Tibial nerve (tissue), 4 donors: Measurements from ENCODE around the gene NFILZ. TPM values are rescaled to one million over a fixed set of nuclear protein-coding genes. Genes with fewer than 3 reads are reported as not detected.

Experiments used
- DNase-seq, 2 donors: peaks; one replicate each; pipeline ENCODE4 v3.0.0-alpha.2; 2019; ENCODE audit warnings: low spot score in 2 of 2
- H3K27ac ChIP-seq, 4 donors: fragments of 200-600 bp; sonication (generic) in 3 of 4; one replicate each; pipeline ENCODE4 v1.5.1; 2017 to 2019; ENCODE audit warnings: mild to moderate bottlenecking in 1 of 4
- H3K27me3 ChIP-seq, 2 donors: fragments of 200-600 bp; sonication (generic) in 1 of 2; one replicate each; pipeline versions ENCODE4 v1.5.1 to v1.6.0; 2017 to 2019
- H3K36me3 ChIP-seq, 3 donors: fragments of 200-600 bp; sonication (generic); one replicate each; pipeline ENCODE4 v1.5.1; 2018 to 2019
- H3K4me1 ChIP-seq, 4 donors: fragments of 200-600 bp; sonication (generic) in 3 of 4; one replicate each; pipeline ENCODE4 v1.5.1; 2017 to 2019
- H3K4me3 ChIP-seq, 4 donors: fragments of 200-600 bp; sonication (generic) in 3 of 4; one replicate each; pipeline ENCODE4 v1.5.1; 2017 to 2019; ENCODE audit warnings: mild to moderate bottlenecking in 1 of 4, moderate library complexity in 1 of 4
- H3K9me3 ChIP-seq, 4 donors: fragments of 200-600 bp; sonication (generic) in 3 of 4; one replicate each; pipeline ENCODE4 v1.5.1; 2017 to 2019
- CTCF ChIP-seq, 5 experiments: fragments of 200-600 bp in 3 of 5; fragments of 450-650 bp in 2 of 5; sonication (generic) in 3 of 5; IDR thresholded peaks; one replicate each; pipeline ENCODE4 v1.5.1; 2016 to 2019; ENCODE audit warnings: antibody characterized with exemption in 5 of 5, mild to moderate bottlenecking in 3 of 5, moderate library complexity in 2 of 5
- EP300 ChIP-seq, 2 donors: sonication (generic); formaldehyde crosslinking; IDR thresholded peaks; one replicate each; pipeline ENCODE4 v1.6.1; 2017; ENCODE audit warnings: antibody characterized with exemption in 2 of 2, mild to moderate bottlenecking in 1 of 2
- POLR2A ChIP-seq, 2 donors: fragments of 450-650 bp; IDR thresholded peaks; one replicate each; pipeline ENCODE4 v1.6.1; 2017; ENCODE audit warnings: antibody characterized with exemption in 2 of 2, mild to moderate bottlenecking in 2 of 2, moderate library complexity in 2 of 2
- WGBS, 2 donors: methylation state at CpG; one replicate each; pipeline ENCODE4 v1.1.5; 2018; 5-methylcytosine and 5-hydroxymethylcytosine counted together
- total RNA-seq, 4 donors: library from RNA; depleted of rRNA; stranded (reverse); fragments of >200 nt; gene quantifications; one replicate each; pipeline ENCODE4 v1.1.0, GENCODE V29; 2016

Gene NFILZ
- total RNA-seq, 4 donors from 2014 or later: not detected

GRCh38 chr19:8600064-8600463 lies 30.4 kb upstream of the NFILZ start:
- Histone ChIP-seq H3K4me1 (peaks cover 0 to 8% (median 0%) of the 10 kb centered on the region in 4 donors), H3K4me3 (no peak overlapping the region), H3K36me3 (peaks cover 0 to 94% (median 0%) of the 10 kb centered on the region in 3 donors)

GRCh38 chr19:8600816-8601215 lies 29.6 kb upstream of the NFILZ start:
- WGBS, 2 donors: 97 to 99% methylated on average over 5 to 16 of the region's 16 CpGs
- Histone ChIP-seq H3K4me1 (peaks cover 0 to under 1% (median 0%) of the 10 kb centered on the region in 4 donors), H3K4me3 (no peak overlapping the region), H3K27me3 (no peaks in the 10 kb centered on the region), H3K36me3 (peaks cover 0 to 94% (median 0%) of the 10 kb centered on the region in 3 donors), H3K27ac (no peak overlapping the region), H3K9me3 (peaks cover 0 to 9% (median 0%) of the 10 kb centered on the region in 4 donors)
- no peak for DNase-seq
- TF ChIP-seq POLR2A (IDR thresholded peaks at IDR 0.05): no peak
- no peak for TF ChIP-seq EP300 (IDR thresholded peaks at IDR 0.05)
- TF ChIP-seq CTCF (IDR thresholded peaks at IDR 0.05): no peak

More at GRCh38 chr19:8600064-8600463, 30.4 kb upstream of the NFILZ start:
- Histone ChIP-seq H3K27me3 (no peaks in the 10 kb centered on the region), H3K9me3 (peaks cover 0 to 6% (median 0%) of the 10 kb centered on the region in 4 donors), H3K27ac (no peak overlapping the region)
- no peak for DNase-seq
- TF ChIP-seq POLR2A (IDR thresholded peaks at IDR 0.05) (no peak), CTCF (IDR thresholded peaks at IDR 0.05) (no peak), EP300 (IDR thresholded peaks at IDR 0.05) (no peak)
- WGBS, 2 donors: 96 to 100% methylated on average over 2 of the region's 2 CpGs

GRCh38 chr19:8601796-8602195 lies 28.6 kb upstream of the NFILZ start:
- Histone ChIP-seq H3K36me3 (peaks cover 0 to 88% (median 0%) of the 10 kb centered on the region in 3 donors), H3K4me3 (no peak overlapping the region), H3K9me3 (peaks cover 0 to 9% (median 0%) of the 10 kb centered on the region in 4 donors), H3K4me1 (peaks cover 0 to 1% (median 0%) of the 10 kb centered on the region in 4 donors), H3K27me3 (no peaks in the 10 kb centered on the region), H3K27ac (no peak overlapping the region)
- no peak for DNase-seq
- TF ChIP-seq POLR2A (IDR thresholded peaks at IDR 0.05): no peak
- TF ChIP-seq CTCF (IDR thresholded peaks at IDR 0.05): no peak
- TF ChIP-seq EP300 (IDR thresholded peaks at IDR 0.05): no peak
- 75 to 95% methylated on average over 5 of the region's 5 CpGs for WGBS, 2 donors

GRCh38 chr19:8605514-8605913 lies 24.9 kb upstream of the NFILZ start:
- no peak for TF ChIP-seq CTCF (IDR thresholded peaks at IDR 0.05)
- WGBS, 2 donors: 96% methylated on average over 17 of the region's 17 CpGs
- no peak for DNase-seq
- Histone ChIP-seq H3K36me3 (peaks cover 0 to 56% (median 0%) of the 10 kb centered on the region in 3 donors), H3K4me1 (peaks cover 0 to 31% (median 10%) of the 10 kb centered on the region in 4 donors), H3K27me3 (no peaks in the 10 kb centered on the region), H3K9me3 (peaks cover 0 to 9% (median 0%) of the 10 kb centered on the region in 4 donors), H3K27ac (no peak overlapping the region), H3K4me3 (no peak overlapping the region)

- Histone ChIP-seq H3K4me3 (no peak overlapping the region), H3K4me1 (peaks cover 0 to 42% (median 10%) of the 10 kb centered on the region in 4 donors), H3K27me3 (no peaks in the 10 kb centered on the region), H3K27ac (no peak overlapping the region), H3K9me3 (peaks cover 0 to 9% (median 0%) of the 10 kb centered on the region in 4 donors), H3K36me3 (peaks cover 0 to 37% (median 0%) of the 10 kb centered on the region in 3 donors)
- no peak for DNase-seq
- 55 to 57% methylated on average over 4 of the region's 4 CpGs for WGBS, 2 donors
- no peak for TF ChIP-seq POLR2A (IDR thresholded peaks at IDR 0.05)
- no peak for TF ChIP-seq CTCF (IDR thresholded peaks at IDR 0.05)
- TF ChIP-seq EP300 (IDR thresholded peaks at IDR 0.05): no peak
Measured at GRCh38 chr19:8607386-8607785, 23.0 kb upstream of the NFILZ start.
